GM12801 (cell line): ENCODE data around the gene TMEM129.

Source experiments
- TF ChIP-seq, protein P1 (sequence below): IDR thresholded peaks from one replicate; pipeline ENCODE4 v1.5.1; 2011; ENCODE audit warnings: control low read depth; ENCODE audit not compliant: insufficient read length; ENCODE audit errors: extremely low read depth

The TMEM129 gene

DNA sequence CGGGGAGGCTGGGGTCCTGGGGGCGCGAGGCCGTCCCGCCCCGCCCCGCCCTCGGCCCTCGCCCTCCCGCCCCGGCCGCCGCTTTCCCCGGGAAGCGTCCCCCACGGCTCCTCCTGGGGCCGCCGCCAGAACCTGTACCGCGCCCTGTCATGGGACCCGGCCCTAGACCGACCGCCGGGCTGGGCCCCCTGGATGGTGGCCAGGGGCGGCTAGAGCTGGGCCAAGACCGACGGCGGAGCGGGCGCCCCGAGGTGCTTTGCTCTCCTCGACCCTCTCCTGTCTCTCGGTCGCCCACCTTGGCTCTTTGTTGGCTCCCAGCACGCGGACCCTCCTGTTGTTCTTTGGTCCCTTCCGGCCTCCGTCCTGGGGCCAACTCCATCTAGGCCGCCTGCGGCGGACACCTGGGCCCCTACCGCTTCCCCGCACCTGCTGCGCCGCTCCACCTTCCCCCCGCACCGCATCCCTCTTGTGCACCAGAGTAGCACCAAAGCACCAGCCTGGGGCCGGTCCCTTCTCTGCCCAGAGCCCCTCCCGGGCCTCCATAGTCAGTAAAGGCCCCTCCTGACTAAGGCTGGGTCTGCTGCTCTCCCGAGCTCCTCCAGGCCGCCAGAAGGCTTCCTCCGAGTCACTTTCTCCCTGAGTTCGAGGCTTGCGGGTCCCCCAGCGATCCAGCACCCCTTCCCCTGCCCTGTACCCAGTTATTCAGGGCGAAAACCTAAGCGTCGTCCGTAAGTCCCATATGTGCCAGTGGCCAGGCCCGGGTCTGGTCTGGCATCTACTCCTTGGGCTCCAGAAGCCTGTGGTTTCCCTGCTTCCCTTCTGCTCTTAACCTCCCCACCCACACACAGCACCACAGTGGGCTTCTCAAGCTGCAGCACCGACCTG lies 785 bp upstream of the TMEM129 start:
- TF ChIP-seq, protein P1, sequence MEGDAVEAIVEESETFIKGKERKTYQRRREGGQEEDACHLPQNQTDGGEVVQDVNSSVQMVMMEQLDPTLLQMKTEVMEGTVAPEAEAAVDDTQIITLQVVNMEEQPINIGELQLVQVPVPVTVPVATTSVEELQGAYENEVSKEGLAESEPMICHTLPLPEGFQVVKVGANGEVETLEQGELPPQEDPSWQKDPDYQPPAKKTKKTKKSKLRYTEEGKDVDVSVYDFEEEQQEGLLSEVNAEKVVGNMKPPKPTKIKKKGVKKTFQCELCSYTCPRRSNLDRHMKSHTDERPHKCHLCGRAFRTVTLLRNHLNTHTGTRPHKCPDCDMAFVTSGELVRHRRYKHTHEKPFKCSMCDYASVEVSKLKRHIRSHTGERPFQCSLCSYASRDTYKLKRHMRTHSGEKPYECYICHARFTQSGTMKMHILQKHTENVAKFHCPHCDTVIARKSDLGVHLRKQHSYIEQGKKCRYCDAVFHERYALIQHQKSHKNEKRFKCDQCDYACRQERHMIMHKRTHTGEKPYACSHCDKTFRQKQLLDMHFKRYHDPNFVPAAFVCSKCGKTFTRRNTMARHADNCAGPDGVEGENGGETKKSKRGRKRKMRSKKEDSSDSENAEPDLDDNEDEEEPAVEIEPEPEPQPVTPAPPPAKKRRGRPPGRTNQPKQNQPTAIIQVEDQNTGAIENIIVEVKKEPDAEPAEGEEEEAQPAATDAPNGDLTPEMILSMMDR, result no peak

DNA sequence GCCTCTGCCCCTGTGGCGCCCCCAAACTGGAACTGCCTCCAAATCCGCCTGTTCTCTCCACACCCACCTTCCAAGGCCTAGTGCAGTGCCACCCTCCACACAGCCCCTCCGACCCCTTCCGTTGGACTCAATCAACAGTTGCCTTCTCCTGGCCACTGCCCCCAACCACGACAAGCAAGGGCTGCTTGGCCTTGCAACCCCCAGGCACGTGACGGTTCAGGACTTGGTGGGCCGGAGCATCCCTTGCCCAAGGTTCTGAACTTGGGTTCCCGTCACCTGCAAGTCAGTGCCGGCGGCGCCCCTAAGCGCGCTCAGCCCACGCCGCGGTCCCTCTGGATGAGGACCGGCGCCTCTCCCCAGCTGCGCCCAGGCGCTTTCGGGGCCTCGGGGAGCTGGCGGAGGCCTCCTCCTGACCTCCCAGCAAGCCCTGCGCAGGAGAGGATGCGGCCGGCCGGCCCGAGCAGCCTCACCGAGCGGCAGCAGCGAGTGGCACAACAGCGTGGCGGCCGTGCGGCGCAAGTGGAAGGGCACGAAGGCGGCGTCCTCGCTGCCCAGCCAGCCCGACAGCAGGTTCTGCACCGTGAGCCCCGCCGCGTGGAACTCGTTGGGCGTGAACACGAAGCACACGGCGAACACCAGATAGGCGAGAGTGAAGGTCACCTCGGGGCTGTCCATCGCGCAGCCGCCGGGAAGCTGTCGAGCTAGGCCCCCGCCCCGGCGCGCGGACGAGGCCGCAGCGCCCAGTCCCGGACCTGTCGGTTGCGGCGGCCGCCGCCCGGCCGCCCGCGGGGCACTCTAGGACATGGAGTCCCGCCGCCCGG lies 750 bp downstream of the TMEM129 start:
- TF ChIP-seq, protein P1, result no peak

DNA sequence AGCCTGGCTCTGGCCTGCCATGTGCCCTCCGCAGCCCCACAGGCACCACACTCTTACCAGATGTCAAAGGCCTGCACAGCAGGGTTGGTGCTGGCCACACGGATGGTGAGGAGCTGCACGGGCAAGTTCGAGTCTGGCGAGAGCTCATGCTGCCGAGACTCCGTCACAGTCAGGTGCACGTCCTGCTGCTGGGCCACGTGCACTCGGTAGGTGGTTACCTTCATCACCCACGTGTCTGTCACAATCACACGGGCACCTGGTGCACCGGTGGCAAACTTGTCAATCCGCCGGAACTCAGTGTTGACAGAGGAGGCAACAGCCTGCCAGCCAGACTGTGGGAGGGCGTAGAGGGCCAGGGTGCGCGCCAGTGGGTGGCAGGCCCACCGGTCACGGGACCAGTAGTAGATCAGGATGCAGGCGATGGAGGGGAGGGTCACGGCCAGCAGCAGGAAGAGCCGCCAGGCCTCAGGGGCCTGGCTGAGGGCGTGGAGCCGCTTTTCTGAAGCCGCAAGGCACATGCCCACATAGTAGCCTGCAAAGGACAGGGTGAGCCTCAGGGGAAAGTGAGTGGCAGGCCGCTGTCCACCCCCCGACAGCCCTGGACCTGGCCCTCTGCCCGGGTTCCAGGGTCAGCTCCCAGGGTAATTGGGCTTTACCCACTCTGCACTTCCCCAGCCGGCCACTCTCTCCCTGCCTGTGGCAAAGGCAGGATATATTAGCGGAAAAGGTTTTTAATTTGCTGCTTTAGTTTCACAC lies 2.9 kb downstream of the TMEM129 start:
- TF ChIP-seq, protein P1, result no peak

DNA sequence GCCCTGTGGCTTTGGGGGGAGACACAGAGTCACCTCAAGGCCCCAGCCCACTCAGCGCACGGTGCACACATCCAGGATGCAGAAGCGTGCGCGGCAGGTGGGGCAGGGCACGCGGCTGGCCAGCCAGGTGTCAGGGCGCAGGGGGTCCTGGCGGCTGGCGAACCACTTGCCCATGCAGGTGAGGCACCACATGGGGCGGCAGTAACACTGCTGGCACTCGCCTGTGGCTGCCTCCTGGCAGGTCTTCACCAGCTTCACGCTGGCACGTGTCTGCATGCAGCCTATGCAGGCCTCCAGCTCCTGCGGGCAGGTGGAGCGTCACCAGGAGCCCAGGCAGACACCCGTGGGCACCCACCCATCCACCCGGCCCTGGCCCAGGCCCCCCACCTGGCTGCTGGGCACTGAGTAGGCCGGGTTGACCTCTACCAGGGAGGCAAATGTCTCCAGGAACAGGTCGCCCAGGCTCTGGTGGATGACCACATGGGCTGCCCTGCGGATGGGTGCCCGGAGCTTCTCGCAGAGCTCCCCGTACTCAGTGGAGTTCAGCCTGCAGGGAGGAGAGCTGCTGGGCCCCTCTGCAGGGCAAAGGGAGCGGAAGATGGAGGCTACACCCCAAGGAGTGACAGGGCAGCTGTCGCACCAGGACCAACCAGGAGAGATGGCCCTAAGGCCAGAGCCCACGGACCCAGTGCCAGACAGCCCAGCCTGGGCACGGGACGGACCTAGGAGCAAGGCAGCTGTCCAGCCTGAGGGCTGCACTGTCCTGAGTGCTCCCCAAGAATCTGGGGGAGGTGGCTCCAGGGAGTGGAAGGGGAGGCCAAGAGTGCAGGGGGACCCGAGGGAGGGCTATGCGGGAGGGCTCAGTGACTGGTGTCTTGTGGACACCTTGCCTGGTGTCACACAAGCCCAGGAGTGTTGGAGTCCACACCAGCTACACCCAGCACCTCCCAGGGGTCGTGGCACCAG lies 3.7 kb downstream of the TMEM129 start:
- TF ChIP-seq, protein P1, result no peak

DNA sequence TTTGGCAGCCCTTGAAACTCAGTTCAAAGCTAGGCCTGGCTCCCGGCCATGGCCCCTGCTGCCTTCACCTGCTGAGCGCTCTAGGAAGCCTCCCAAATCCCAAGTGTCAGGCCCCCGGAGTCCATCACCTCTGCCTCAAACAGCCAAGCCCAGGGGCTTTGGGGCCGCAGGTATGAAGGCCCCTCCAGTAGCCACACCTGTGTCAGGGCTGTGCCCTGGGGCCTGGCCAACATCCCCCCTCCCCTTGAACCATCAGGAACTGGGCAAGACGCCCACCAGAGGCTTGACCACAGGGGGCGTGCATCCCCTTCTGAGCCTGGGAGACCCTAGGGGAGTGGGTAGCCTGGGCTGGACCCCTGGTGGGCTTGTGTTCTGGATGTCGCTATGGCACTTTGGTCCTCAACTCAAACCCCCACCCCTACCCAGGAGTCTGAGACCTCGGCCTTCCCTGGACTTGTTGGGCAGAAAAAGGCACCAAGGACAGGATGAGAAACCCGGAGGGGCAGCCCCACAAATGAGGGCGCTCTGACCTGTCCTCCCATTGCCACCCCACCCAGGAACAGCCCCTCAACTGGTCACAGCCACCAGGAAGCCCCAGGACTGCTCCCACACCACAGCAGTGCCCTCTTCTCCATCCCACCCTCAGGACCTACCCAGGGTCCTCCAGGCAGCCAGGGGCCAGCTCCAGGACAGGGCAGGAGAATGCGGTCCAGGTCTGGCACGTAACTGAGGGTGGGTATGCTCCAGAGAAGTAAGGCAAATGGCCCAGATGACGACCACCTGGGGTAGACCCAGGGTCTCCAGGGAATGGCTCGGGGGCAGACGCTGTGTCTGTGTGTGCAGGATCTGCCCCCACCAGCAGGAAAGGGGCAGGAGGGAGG lies 4.8 kb downstream of the TMEM129 start:
- TF ChIP-seq, protein P1, result no peak
